Measurements from ENCODE around the gene LPAR1. TPM values are rescaled to one million over a fixed set of nuclear protein-coding genes. Genes with fewer than 3 reads are reported as not detected.
"Not testable (repeated sequence)": the region's sequence is repeated elsewhere in the genome, so short reads cannot be mapped to it uniquely, and the experiment has no call there.

The LPAR1 gene
- total and polyA plus RNA-seq, 10 donors = 8.1 to 63.8 (median 34.4) TPM

- intact Hi-C loops (cut with DNase I; ENCODE audit: low total_unique reads) = no loop called here
- Histone ChIP-seq H3K27me3 (replicated peaks in 1 of 7) (no peaks in the 10 kb centered on the region), H3K4me1 (no peaks in the 10 kb centered on the region), H3K36me3 (no peaks in the 10 kb centered on the region), H3K4me3 (no peak overlapping the region), H3K9me3 (peaks cover 0 to 4% (median 0%) of the 10 kb centered on the region in 8 donors), H3K27ac (no peak overlapping the region)
- no peak for DNase-seq
- no peak for TF ChIP-seq POLR2AphosphoS5 (IDR thresholded peaks at IDR 0.05)
- TF ChIP-seq POLR2A (IDR thresholded peaks at IDR 0.05) = no peak
- WGBS, 5 donors = 91 to 96% (median 94%) methylated on average over 21 of the region's 21 CpGs
These were observed 207.8 kb downstream of the LPAR1 start for GRCh38 chr9:110830495-110830894.

- H3K9me3 ChIP-seq = peaks cover 0 to 15% (median 2%) of the 10 kb centered on the region in 8 donors
- H3K4me1 ChIP-seq = no peaks in the 10 kb centered on the region
- WGBS, 5 donors = 71 to 85% (median 80%) methylated on average over 3 of the region's 3 CpGs
- DNase-seq = no peak
- H3K27me3 ChIP-seq (replicated peaks in 1 of 7) = no peaks in the 10 kb centered on the region
- no peak overlapping the region for H3K27ac ChIP-seq
- H3K36me3 ChIP-seq = no peaks in the 10 kb centered on the region
- TF ChIP-seq POLR2A (IDR thresholded peaks at IDR 0.05) (no peak), POLR2AphosphoS5 (IDR thresholded peaks at IDR 0.05) (no peak)
- TF ChIP-seq, protein P1, sequence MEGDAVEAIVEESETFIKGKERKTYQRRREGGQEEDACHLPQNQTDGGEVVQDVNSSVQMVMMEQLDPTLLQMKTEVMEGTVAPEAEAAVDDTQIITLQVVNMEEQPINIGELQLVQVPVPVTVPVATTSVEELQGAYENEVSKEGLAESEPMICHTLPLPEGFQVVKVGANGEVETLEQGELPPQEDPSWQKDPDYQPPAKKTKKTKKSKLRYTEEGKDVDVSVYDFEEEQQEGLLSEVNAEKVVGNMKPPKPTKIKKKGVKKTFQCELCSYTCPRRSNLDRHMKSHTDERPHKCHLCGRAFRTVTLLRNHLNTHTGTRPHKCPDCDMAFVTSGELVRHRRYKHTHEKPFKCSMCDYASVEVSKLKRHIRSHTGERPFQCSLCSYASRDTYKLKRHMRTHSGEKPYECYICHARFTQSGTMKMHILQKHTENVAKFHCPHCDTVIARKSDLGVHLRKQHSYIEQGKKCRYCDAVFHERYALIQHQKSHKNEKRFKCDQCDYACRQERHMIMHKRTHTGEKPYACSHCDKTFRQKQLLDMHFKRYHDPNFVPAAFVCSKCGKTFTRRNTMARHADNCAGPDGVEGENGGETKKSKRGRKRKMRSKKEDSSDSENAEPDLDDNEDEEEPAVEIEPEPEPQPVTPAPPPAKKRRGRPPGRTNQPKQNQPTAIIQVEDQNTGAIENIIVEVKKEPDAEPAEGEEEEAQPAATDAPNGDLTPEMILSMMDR (IDR thresholded peaks at IDR 0.05 in 8 of 11, conservative IDR thresholded peaks at IDR 0.05 in 3 of 11) = no peak
- H3K4me3 ChIP-seq = no peak overlapping the region
- intact Hi-C loops (cut with DNase I; ENCODE audit: low total_unique reads) = no loop called here
These were observed 210.0 kb downstream of the LPAR1 start for GRCh38 chr9:110828264-110828663.

DNA sequence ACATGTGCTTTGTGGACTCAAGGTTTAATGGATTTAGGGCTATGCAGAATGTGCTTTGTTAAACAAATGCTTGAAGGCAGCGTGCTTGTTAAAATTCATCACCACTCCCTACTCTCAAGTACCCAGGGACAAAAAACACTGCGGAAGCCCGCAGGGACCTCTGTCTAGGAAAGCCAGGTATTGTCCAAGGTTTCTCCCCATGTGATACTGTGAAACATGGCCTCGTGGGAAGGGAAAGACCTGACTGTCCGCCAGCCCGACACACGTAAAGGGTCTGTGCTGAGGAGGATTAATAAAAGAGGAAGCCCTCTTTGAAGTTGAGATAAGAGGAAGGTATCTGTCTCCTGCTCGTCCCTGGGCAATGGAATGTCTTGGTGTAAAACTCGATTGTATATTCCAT is 211.9 kb downstream of the LPAR1 start:
- H3K27me3 ChIP-seq (replicated peaks in 1 of 7); H3K4me3 ChIP-seq; H3K27ac ChIP-seq; H3K36me3 ChIP-seq; H3K4me1 ChIP-seq; DNase-seq; intact Hi-C loops (cut with DNase I; ENCODE audit: low total_unique reads): not testable (repeated sequence)
- WGBS, 5 donors = 77 to 89% (median 84%) methylated on average over 9 of the region's 9 CpGs
- peaks cover 0 to 22% (median 4%) of the 10 kb centered on the region in 8 donors for H3K9me3 ChIP-seq

- H3K9me3 ChIP-seq = peaks cover 0 to 22% (median 4%) of the 10 kb centered on the region in 8 donors
- TF ChIP-seq, protein P1 (IDR thresholded peaks at IDR 0.05 in 8 of 11, conservative IDR thresholded peaks at IDR 0.05 in 3 of 11) = no peak
- TF ChIP-seq POLR2AphosphoS5 (IDR thresholded peaks at IDR 0.05) (no peak), POLR2A (IDR thresholded peaks at IDR 0.05) (no peak)
- no peaks in the 10 kb centered on the region for H3K27me3 ChIP-seq (replicated peaks in 1 of 7)
- no peak overlapping the region for H3K4me3 ChIP-seq
- DNase-seq = no peak
- H3K4me1 ChIP-seq = no peaks in the 10 kb centered on the region
- no peak overlapping the region for H3K27ac ChIP-seq
- H3K36me3 ChIP-seq = no peaks in the 10 kb centered on the region
- intact Hi-C loops (cut with DNase I; ENCODE audit: low total_unique reads) = no loop called here
- WGBS, 5 donors = 69 to 86% (median 81%) methylated on average over 2 of the region's 2 CpGs
These were observed 212.3 kb downstream of the LPAR1 start for GRCh38 chr9:110825950-110826349.

DNA sequence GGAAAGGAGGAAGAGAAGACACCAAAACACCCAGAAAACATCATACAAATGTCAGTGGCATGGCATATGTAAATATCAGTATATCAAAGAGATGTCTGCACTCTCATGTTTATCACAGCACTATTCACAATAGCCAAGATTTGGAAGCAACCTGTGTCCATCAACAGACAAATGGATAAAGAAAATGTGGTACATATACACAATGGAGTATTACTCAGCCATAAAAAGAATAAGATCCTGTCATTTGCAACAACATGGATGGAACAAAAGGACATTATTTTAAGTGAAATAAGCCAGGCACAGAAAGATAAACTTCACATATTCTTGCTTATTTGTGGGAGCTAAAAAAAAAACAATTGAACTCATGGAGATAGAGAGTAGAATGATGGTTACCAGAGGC is 213.1 kb downstream of the LPAR1 start:
- H3K27me3 ChIP-seq (replicated peaks in 1 of 7); H3K4me1 ChIP-seq; H3K36me3 ChIP-seq; intact Hi-C loops (cut with DNase I; ENCODE audit: low total_unique reads); H3K4me3 ChIP-seq; H3K27ac ChIP-seq; DNase-seq: not testable (repeated sequence)
- peaks cover 0 to 22% (median 4%) of the 10 kb centered on the region in 8 donors for H3K9me3 ChIP-seq

Small RNAs within 50 kb of the gene (small RNA-seq; reads per million reads assigned to genes)
- gene RF00019 (0 reads per million in 4 donors), gene RNU6-432P (0 reads per million in 4 donors)
